GM23338 (cell line): Measurements from ENCODE around the gene ACSF3. TPM values are rescaled to one million over a fixed set of nuclear protein-coding genes. Genes with fewer than 3 reads are reported as not detected.

Experiments
- ATAC-seq: fragments of 200-7000 bp; cut with Tn5 transposase; 3 replicates; pipeline ENCODE4 v1.9.1; 2020
- DNase-seq: peaks from one replicate; pipeline ENCODE4 v3.0.0-alpha.2; 2015; ENCODE audit warnings: low spot score
- H2AFZ ChIP-seq: fragments of 200-600 bp; sonication (generic); 2 replicates; pipeline ENCODE4 v1.8.0; 2016; ENCODE audit warnings: antibody characterized with exemption, mild to moderate bottlenecking, moderate library complexity
- H3F3A ChIP-seq: fragments of 200-600 bp; sonication (generic); replicated peaks from 2 replicates; pipeline ENCODE4 v1.8.0; 2017; ENCODE audit warnings: antibody characterized with exemption, mixed run types, low read depth
- H3K27ac ChIP-seq: fragments of 200-600 bp; sonication (generic); 2 replicates; pipeline ENCODE4 v1.6.1; 2016; ENCODE audit warnings: low read depth
- H3K27me3 ChIP-seq: fragments of 200-600 bp; sonication (generic); 2 replicates; pipeline ENCODE4 v1.8.0; 2016; ENCODE audit warnings: mild to moderate bottlenecking, mixed run types, moderate library complexity; ENCODE audit not compliant: insufficient read depth
- H3K36me3 ChIP-seq: fragments of 200-600 bp; sonication (generic); 2 replicates; pipeline ENCODE4 v1.8.0; 2016; ENCODE audit warnings: mild to moderate bottlenecking; ENCODE audit not compliant: insufficient read depth
- H3K4me1 ChIP-seq: fragments of 200-600 bp; sonication (generic); 2 replicates; pipeline ENCODE4 v1.8.0; 2016; ENCODE audit warnings: mild to moderate bottlenecking, moderate library complexity; ENCODE audit not compliant: insufficient read depth
- H3K4me2 ChIP-seq: fragments of 200-600 bp; sonication (generic); 2 replicates; pipeline ENCODE4 v1.7.1; 2017; ENCODE audit warnings: mixed run types
- H3K4me3 ChIP-seq: fragments of 200-600 bp; sonication (generic); 2 replicates; pipeline ENCODE4 v1.6.1; 2016; ENCODE audit warnings: mixed run types
- H3K79me2 ChIP-seq: fragments of 200-600 bp; sonication (generic); replicated peaks from 2 replicates; pipeline ENCODE4 v1.8.0; 2017; ENCODE audit warnings: mild to moderate bottlenecking; ENCODE audit not compliant: insufficient read depth
- H3K9me2 ChIP-seq: fragments of 200-600 bp; sonication (generic); 2 replicates; pipeline ENCODE4 v1.8.0; 2017; ENCODE audit not compliant: insufficient read depth
- H4K20me1 ChIP-seq: fragments of 200-600 bp; sonication (generic); replicated peaks from 2 replicates; pipeline ENCODE4 v1.8.0; 2017; ENCODE audit warnings: mild to moderate bottlenecking; ENCODE audit not compliant: insufficient read depth
- H3K27ac Mint-ChIP-seq: 2 replicates; pipeline ENCODE4 v1.8.0; 2020; ENCODE audit warnings: inconsistent platforms, mild to moderate bottlenecking, moderate library complexity, mixed read lengths
- H3K27me3 Mint-ChIP-seq: 3 replicates; pipeline ENCODE4 v1.8.0; 2022; ENCODE audit warnings: low read depth, mild to moderate bottlenecking, moderate library complexity, mixed read lengths, inconsistent platforms; ENCODE audit not compliant: insufficient read depth, poor library complexity
- H3K36me3 Mint-ChIP-seq: 3 replicates; pipeline ENCODE4 v1.8.0; 2021; ENCODE audit warnings: low read depth, mild to moderate bottlenecking, inconsistent platforms, moderate library complexity, mixed read lengths
- H3K4me1 Mint-ChIP-seq: 3 replicates; pipeline ENCODE4 v1.8.0; 2020; ENCODE audit warnings: mild to moderate bottlenecking, inconsistent platforms, mixed read lengths
- H3K4me3 Mint-ChIP-seq: 3 replicates; pipeline ENCODE4 v1.8.0; 2021; ENCODE audit warnings: moderate library complexity, mild to moderate bottlenecking, inconsistent platforms, mixed read lengths
- H3K9me3 Mint-ChIP-seq: 3 replicates; pipeline ENCODE4 v1.8.0; 2020; ENCODE audit warnings: moderate library complexity, mild to moderate bottlenecking, inconsistent platforms, mixed read lengths
- CREB1 ChIP-seq: fragments of 250-450 bp; sonication (Bioruptor Pico); IDR thresholded peaks from 2 replicates; pipeline ENCODE4 v1.5.0; 2020; ENCODE audit warnings: low read depth, mild to moderate bottlenecking, moderate library complexity
- EZH2 ChIP-seq: fragments of 200-600 bp; sonication (generic); IDR thresholded peaks from one replicate; pipeline ENCODE4 v1.8.0; 2017; ENCODE audit warnings: antibody characterized with exemption, mild to moderate bottlenecking, low read depth; ENCODE audit not compliant: unreplicated experiment
- EZH2phosphoT487 ChIP-seq: fragments of 200-600 bp; sonication (generic); IDR thresholded peaks from one replicate; pipeline ENCODE4 v1.8.1; 2018; ENCODE audit warnings: antibody characterized with exemption; ENCODE audit not compliant: unreplicated experiment
- JUNB ChIP-seq: IDR thresholded peaks from one replicate; pipeline ENCODE4 v1.6.1; 2016; ENCODE audit warnings: antibody characterized with exemption; ENCODE audit not compliant: unreplicated experiment
- NANOG ChIP-seq: IDR thresholded peaks from 2 replicates; pipeline ENCODE4 v1.6.1; 2016; ENCODE audit warnings: antibody characterized with exemption, borderline replicate concordance
- POLR2AphosphoS5 ChIP-seq: IDR thresholded peaks from 2 replicates; pipeline ENCODE4 v1.6.1; 2016; ENCODE audit warnings: antibody characterized with exemption, low read depth
- STAT1 ChIP-seq: IDR thresholded peaks from one replicate; pipeline ENCODE4 v1.6.1; 2016; ENCODE audit warnings: antibody characterized with exemption; ENCODE audit not compliant: unreplicated experiment
- ZNF331 ChIP-seq: fragments of 250-450 bp; sonication (Bioruptor Pico); IDR thresholded peaks from 2 replicates; pipeline ENCODE4 v1.5.0; 2020; ENCODE audit warnings: low read depth, mild to moderate bottlenecking, moderate library complexity
- polyA plus RNA-seq: library from polyadenylated mRNA; unstranded; fragments of >200 nt; fragmentation: Nextera tagmentation; extraction: Ambion mirVana; gene quantifications from 2 replicates; pipeline ENCODE4 v1.2.1, GENCODE V29; 2016
- total RNA-seq: library from RNA; depleted of rRNA; stranded (reverse); fragments of >200 nt; shearing (Covaris generic); gene quantifications from 2 replicates; pipeline ENCODE4 v1.2.3, GENCODE V29; 2014
- TF ChIP-seq, protein P1 (sequence below), 2 experiments: fragments of 200-600 bp in 1 of 2; sonication (generic) in 1 of 2; conservative IDR thresholded peaks; 2 replicates each; pipeline versions ENCODE4 v1.5.1 to v1.6.1; 2016 to 2017; ENCODE audit warnings: antibody characterized with exemption in 2 of 2, low read depth in 2 of 2, mild to moderate bottlenecking in 2 of 2, moderate library complexity in 1 of 2
- TF ChIP-seq, protein P2 (sequence below): IDR thresholded peaks from 2 replicates; pipeline ENCODE4 v1.6.1; 2016; ENCODE audit warnings: antibody characterized with exemption
- TF ChIP-seq, protein P3 (sequence below): IDR thresholded peaks from one replicate; pipeline ENCODE4 v1.6.1; 2018; ENCODE audit warnings: antibody characterized with exemption; ENCODE audit not compliant: unreplicated experiment

ACSF3 gene
- total and polyA plus RNA-seq, 2 experiments from 2014 or later, result 12.8 to 23.1 TPM

DNA sequence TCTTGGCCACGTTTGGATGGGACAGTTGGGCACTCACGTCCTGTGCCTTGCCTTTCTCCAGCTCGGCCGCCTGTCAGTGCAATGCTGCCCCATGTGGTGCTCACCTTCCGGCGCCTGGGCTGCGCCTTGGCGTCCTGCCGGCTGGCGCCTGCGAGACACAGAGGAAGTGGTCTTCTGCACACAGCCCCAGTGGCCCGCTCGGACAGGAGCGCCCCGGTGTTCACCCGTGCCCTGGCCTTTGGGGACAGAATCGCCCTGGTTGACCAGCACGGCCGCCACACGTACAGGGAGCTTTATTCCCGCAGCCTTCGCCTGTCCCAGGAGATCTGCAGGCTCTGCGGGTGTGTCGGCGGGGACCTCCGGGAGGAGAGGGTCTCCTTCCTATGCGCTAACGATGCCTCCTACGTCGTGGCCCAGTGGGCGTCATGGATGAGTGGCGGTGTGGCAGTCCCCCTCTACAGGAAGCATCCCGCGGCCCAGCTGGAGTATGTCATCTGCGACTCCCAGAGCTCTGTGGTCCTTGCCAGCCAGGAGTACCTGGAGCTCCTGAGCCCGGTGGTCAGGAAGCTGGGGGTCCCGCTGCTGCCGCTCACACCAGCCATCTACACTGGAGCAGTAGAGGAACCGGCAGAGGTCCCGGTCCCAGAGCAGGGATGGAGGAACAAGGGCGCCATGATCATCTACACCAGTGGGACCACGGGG is 7.1 kb downstream of the ACSF3 start (continued):
- TF ChIP-seq, protein P1, sequence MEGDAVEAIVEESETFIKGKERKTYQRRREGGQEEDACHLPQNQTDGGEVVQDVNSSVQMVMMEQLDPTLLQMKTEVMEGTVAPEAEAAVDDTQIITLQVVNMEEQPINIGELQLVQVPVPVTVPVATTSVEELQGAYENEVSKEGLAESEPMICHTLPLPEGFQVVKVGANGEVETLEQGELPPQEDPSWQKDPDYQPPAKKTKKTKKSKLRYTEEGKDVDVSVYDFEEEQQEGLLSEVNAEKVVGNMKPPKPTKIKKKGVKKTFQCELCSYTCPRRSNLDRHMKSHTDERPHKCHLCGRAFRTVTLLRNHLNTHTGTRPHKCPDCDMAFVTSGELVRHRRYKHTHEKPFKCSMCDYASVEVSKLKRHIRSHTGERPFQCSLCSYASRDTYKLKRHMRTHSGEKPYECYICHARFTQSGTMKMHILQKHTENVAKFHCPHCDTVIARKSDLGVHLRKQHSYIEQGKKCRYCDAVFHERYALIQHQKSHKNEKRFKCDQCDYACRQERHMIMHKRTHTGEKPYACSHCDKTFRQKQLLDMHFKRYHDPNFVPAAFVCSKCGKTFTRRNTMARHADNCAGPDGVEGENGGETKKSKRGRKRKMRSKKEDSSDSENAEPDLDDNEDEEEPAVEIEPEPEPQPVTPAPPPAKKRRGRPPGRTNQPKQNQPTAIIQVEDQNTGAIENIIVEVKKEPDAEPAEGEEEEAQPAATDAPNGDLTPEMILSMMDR (conservative IDR thresholded peaks at IDR 0.05; ENCODE audit: low read depth in 2 of 2), result no peak
- TF ChIP-seq JUNB, result no peak
- TF ChIP-seq NANOG, result no peak

DNA sequence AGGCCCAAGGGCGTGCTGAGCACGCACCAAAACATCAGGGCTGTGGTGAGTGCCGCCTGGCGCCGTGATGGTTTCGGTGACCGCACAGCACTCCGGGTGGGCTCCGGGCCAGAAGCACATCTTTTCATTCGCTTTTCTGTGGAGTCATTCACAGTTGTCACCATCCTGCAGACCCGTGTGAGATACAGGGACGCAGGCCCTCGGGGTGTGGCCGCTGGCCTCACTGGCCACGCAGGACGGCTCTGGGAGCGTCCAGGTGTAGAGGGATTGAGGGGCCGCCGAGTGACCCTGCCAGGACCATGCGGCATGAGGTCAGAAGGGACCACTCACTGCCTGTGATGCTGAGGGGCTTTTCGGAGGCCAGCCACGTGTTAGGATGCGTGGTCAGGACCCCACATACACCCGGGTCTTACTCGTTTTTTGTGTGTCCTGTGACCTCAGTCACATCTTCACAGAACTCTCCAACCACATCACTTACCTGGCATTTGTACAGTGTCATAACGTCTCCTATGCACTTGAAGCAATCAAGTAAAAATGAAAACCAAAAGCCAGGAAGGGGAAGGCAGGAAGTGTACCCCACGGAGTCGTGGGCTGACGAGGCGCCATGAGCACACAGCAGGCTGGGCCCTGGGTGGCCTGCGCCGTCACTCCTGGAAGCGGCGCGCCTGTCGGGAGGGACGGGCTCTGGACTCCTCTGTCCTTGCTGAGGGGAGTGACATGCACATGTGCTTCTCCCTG is 7.8 kb downstream of the ACSF3 start:
- Histone ChIP-seq H3K27me3 (no peaks in the 10 kb centered on the region), H3K4me1 (no peaks in the 10 kb centered on the region), H4K20me1 (no peaks in the 10 kb centered on the region; the same call in 1 of the 2 replicates), H3K27ac (no peak overlapping the region), H3K4me2 (no peak overlapping the region), H2AFZ (no peak overlapping the region), H3K36me3 (no peaks in the 10 kb centered on the region), H3K9me2 (no peaks in the 10 kb centered on the region), H3F3A (no peaks in the 10 kb centered on the region), H3K79me2 (peaks cover 37% of the 10 kb centered on the region), H3K4me3 (no peak overlapping the region)
- H3K27me3 Mint-ChIP-seq, result peaks cover 13% of the 10 kb centered on the region
- H3K9me3 Mint-ChIP-seq, result no peaks in the 10 kb centered on the region
- TF ChIP-seq EZH2phosphoT487 (no peak), STAT1 (no peak), CREB1 (CRISPR knock-in tag) (no peak), EZH2 (no peak), NANOG (no peak), ZNF331 (CRISPR knock-in tag) (no peak), POLR2AphosphoS5 (no peak)
- TF ChIP-seq, protein P2, sequence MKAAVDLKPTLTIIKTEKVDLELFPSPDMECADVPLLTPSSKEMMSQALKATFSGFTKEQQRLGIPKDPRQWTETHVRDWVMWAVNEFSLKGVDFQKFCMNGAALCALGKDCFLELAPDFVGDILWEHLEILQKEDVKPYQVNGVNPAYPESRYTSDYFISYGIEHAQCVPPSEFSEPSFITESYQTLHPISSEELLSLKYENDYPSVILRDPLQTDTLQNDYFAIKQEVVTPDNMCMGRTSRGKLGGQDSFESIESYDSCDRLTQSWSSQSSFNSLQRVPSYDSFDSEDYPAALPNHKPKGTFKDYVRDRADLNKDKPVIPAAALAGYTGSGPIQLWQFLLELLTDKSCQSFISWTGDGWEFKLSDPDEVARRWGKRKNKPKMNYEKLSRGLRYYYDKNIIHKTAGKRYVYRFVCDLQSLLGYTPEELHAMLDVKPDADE, result no peak
- TF ChIP-seq, protein P1 (conservative IDR thresholded peaks at IDR 0.05; ENCODE audit: low read depth in 2 of 2), result no peak
- TF ChIP-seq, protein P3, sequence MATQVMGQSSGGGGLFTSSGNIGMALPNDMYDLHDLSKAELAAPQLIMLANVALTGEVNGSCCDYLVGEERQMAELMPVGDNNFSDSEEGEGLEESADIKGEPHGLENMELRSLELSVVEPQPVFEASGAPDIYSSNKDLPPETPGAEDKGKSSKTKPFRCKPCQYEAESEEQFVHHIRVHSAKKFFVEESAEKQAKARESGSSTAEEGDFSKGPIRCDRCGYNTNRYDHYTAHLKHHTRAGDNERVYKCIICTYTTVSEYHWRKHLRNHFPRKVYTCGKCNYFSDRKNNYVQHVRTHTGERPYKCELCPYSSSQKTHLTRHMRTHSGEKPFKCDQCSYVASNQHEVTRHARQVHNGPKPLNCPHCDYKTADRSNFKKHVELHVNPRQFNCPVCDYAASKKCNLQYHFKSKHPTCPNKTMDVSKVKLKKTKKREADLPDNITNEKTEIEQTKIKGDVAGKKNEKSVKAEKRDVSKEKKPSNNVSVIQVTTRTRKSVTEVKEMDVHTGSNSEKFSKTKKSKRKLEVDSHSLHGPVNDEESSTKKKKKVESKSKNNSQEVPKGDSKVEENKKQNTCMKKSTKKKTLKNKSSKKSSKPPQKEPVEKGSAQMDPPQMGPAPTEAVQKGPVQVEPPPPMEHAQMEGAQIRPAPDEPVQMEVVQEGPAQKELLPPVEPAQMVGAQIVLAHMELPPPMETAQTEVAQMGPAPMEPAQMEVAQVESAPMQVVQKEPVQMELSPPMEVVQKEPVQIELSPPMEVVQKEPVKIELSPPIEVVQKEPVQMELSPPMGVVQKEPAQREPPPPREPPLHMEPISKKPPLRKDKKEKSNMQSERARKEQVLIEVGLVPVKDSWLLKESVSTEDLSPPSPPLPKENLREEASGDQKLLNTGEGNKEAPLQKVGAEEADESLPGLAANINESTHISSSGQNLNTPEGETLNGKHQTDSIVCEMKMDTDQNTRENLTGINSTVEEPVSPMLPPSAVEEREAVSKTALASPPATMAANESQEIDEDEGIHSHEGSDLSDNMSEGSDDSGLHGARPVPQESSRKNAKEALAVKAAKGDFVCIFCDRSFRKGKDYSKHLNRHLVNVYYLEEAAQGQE, result no peak
- H3K4me1 Mint-ChIP-seq, result peaks cover 17% of the 10 kb centered on the region
- no peak for ATAC-seq
- peaks cover 34% of the 10 kb centered on the region for H3K36me3 Mint-ChIP-seq
- DNase-seq, result no peak
- no peak overlapping the region for H3K27ac Mint-ChIP-seq
- H3K4me3 Mint-ChIP-seq, result no peak overlapping the region
